Endothelial cell of hepatic sinusoid (primary cell): ENCODE data around the gene ADARB2.

Source experiments
- in situ Hi-C: cut with HindIII; loops from 2 replicates; pipeline ENCODE4 v1.10.0; 2017; ENCODE audit warnings: low sequenced_read_pairs

The ADARB2 gene

GRCh38 chr10:1687190-1687589, 50.1 kb downstream of the ADARB2 start:
- in situ Hi-C loops, result no loop called here

- in situ Hi-C loops, result no loop called here
Measured at GRCh38 chr10:1686491-1686749, 50.9 kb downstream of the ADARB2 start.

GRCh38 chr10:1685699-1686490, 51.4 kb downstream of the ADARB2 start:
- in situ Hi-C loops, result no loop called here

GRCh38 chr10:1684991-1685390, 52.3 kb downstream of the ADARB2 start:
- in situ Hi-C loops, result no loop called here

GRCh38 chr10:1683649-1684048, 53.7 kb downstream of the ADARB2 start:
- in situ Hi-C loops, result no loop called here

GRCh38 chr10:1679821-1680650, 57.3 kb downstream of the ADARB2 start:
- in situ Hi-C loops, result no loop called here

GRCh38 chr10:1678084-1678483, 59.2 kb downstream of the ADARB2 start:
- in situ Hi-C loops, result no loop called here

- in situ Hi-C loops, result no loop called here
Measured at GRCh38 chr10:1677307-1677939, 59.9 kb downstream of the ADARB2 start.

GRCh38 chr10:1674501-1674900, 62.8 kb downstream of the ADARB2 start:
- in situ Hi-C loops, result no loop called here

GRCh38 chr10:1673568-1674345, 63.6 kb downstream of the ADARB2 start:
- in situ Hi-C loops, result no loop called here

GRCh38 chr10:1672001-1672781, 65.1 kb downstream of the ADARB2 start:
- in situ Hi-C loops, result no loop called here

GRCh38 chr10:1671366-1672000, 65.8 kb downstream of the ADARB2 start:
- in situ Hi-C loops, result no loop called here

GRCh38 chr10:1670541-1671365, 66.6 kb downstream of the ADARB2 start:
- in situ Hi-C loops, result no loop called here

- in situ Hi-C loops, result loop anchor here (5.0 kb wide), 1 partner anchor 37 kb away; no protein-coding TSS in a partner anchor
Measured at GRCh38 chr10:1669433-1669832, 67.9 kb downstream of the ADARB2 start.

GRCh38 chr10:1668399-1668798, 68.9 kb downstream of the ADARB2 start:
- in situ Hi-C loops, result loop anchor here (5.0 kb wide), 1 partner anchor 36 kb away; no protein-coding TSS in a partner anchor

- in situ Hi-C loops, result loop anchor here (5.0 kb wide), 1 partner anchor 35 kb away; no protein-coding TSS in a partner anchor
Measured at GRCh38 chr10:1667392-1667791, 69.9 kb downstream of the ADARB2 start.

- in situ Hi-C loops, result loop anchor here (5.0 kb wide), 1 partner anchor 34 kb away; no protein-coding TSS in a partner anchor
Measured at GRCh38 chr10:1666147-1666546, 71.2 kb downstream of the ADARB2 start.

GRCh38 chr10:1665681-1666080, 71.6 kb downstream of the ADARB2 start:
- in situ Hi-C loops, result loop anchor here (5.0 kb wide), 1 partner anchor 33 kb away; no protein-coding TSS in a partner anchor
